Astrocyte of the spinal cord (primary cell): ENCODE data around the gene WDR12.
A peak's percentile ranks its signal among the peaks of the same experiment; 100 is the strongest.
"Not testable (repeated sequence)": the region's sequence is repeated elsewhere in the genome, so short reads cannot be mapped to it uniquely, and the experiment has no call there.

Experiments
- DNase-seq: peaks from one replicate; pipeline ENCODE4 v3.0.0; 2011; ENCODE audit warnings: low read depth, low spot score
- H3K4me3 ChIP-seq: 2 replicates; pipeline ENCODE4 v1.5.1; 2011; ENCODE audit warnings: low read depth, mild to moderate bottlenecking, low read length, moderate library complexity
- CTCF ChIP-seq: IDR thresholded peaks from 2 replicates; pipeline ENCODE4 v1.5.1; 2012; ENCODE audit warnings: low read depth, mild to moderate bottlenecking, low read length, inconsistent platforms
- in situ Hi-C: cut with HindIII; loops from 2 replicates; pipeline ENCODE4 v1.10.0; 2017; ENCODE audit warnings: low sequenced_read_pairs

WDR12 gene

DNA sequence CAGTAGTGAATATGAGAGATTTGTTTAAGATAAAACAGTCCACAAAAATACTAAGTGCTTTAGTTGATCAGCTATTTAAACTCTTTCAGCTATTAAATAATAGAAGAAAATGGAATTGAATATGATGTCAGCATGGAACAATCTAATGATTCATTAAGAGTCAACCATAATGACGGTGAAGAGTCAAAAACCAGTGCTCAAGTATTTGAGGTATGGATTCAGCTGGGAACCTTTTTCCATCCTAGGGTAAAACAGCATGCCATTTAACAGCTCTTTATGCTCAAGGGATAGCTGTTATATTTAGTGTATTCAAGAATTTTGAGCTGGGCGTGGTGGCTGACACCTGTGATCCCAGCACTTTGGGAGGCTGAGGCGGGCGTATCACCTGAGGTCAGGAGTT, 30.3 kb upstream of the WDR12 start:
- H3K4me3 ChIP-seq: no peak overlapping the region
- TF ChIP-seq CTCF: no peak
- in situ Hi-C loops: no loop called here
- peak; percentile 37 for DNase-seq

DNA sequence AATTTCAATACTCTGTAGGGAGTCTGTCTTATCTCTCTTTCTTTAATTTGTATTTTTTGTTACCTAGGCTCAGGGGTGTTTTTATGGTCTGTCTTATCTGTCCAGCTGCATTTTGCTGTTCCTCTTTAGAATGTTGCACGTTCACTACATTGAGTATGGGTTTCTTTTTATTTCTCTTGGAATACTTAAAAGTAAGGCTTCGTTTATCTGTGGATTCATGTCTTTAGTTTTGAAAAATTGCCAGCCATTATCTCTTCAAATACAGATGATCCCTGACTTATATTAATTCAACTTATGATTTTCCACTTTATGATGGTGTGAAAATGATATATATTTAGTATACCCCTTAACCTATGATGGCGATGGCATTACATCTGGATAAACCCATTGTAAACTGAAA, 27.5 kb upstream of the WDR12 start:
- H3K4me3 ChIP-seq: no peak overlapping the region
- TF ChIP-seq CTCF: no peak
- DNase-seq: no peak
- in situ Hi-C loops: no loop called here

GRCh38 chr2:202934456-202934855, 23.0 kb upstream of the WDR12 start:
- H3K4me3 ChIP-seq: no peak overlapping the region
- TF ChIP-seq CTCF: no peak
- in situ Hi-C loops: no loop called here
- DNase-seq: no peak

DNA sequence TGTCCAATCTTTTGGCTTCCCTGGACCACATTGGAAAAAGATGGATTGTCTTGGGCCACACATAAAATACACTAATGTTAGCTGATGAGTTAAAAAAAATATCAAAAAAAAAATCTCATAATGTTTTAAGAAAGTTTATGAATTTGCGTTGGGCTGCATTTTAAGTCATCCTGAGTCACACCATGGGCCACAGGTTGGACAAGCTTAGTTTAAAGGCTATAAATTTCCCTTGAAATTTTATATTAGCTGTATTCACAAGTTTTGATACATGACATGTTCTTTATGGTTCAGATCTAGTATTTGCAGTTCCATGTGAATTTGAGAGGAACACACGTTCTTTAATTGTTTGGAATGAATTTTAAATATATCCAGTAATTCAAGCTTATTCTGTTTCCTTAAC, 22.5 kb upstream of the WDR12 start:
- no peak for DNase-seq
- in situ Hi-C loops: no loop called here
- H3K4me3 ChIP-seq: no peak overlapping the region
- no peak for TF ChIP-seq CTCF

DNA sequence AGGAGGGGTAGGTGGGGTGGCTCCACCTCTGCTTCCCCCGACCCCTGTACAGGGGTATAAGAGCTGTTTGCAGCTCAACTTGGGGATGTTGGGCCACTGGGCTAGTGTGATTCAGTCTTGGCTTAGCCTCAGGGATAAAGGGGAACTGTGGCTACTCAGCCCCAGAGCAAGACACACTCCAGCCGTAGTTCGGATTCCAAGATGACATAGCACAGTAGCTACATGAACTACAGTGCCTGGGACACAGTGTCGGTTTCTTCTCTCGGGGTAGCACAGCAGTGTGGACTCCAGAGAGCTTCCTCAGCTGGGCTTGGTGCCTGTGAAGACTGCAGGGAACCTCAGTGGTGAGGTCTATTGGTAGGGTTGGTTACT, 21.7 kb upstream of the WDR12 start:
- no peak overlapping the region for H3K4me3 ChIP-seq
- no peak for DNase-seq
- in situ Hi-C loops: no loop called here
- no peak for TF ChIP-seq CTCF

- in situ Hi-C loops: no loop called here
- H3K4me3 ChIP-seq: no peak overlapping the region
- no peak for TF ChIP-seq CTCF
- peak; percentile 29 for DNase-seq
Observed at GRCh38 chr2:202932425-202933138, 21.1 kb upstream of the WDR12 start.

DNA sequence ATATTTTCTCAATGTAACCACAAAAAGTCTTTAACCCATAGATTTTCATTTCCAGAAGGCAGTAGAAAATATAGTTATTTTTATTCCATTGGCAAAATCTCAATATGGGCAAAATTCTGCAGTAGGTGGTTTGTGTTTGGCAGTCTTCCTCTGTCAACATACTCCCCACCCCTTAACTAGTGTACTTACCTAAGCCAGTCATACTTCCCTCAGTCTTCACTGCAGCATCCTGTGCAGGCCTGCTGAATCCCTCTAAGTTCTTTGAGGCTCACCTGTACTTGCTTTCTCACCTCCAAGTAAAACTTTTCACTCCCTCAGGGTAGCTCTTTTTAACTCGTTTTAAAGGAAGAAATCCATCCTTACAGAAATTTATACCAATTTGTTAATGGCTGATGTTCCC, 7.4 kb upstream of the WDR12 start:
- in situ Hi-C loops: no loop called here

DNA sequence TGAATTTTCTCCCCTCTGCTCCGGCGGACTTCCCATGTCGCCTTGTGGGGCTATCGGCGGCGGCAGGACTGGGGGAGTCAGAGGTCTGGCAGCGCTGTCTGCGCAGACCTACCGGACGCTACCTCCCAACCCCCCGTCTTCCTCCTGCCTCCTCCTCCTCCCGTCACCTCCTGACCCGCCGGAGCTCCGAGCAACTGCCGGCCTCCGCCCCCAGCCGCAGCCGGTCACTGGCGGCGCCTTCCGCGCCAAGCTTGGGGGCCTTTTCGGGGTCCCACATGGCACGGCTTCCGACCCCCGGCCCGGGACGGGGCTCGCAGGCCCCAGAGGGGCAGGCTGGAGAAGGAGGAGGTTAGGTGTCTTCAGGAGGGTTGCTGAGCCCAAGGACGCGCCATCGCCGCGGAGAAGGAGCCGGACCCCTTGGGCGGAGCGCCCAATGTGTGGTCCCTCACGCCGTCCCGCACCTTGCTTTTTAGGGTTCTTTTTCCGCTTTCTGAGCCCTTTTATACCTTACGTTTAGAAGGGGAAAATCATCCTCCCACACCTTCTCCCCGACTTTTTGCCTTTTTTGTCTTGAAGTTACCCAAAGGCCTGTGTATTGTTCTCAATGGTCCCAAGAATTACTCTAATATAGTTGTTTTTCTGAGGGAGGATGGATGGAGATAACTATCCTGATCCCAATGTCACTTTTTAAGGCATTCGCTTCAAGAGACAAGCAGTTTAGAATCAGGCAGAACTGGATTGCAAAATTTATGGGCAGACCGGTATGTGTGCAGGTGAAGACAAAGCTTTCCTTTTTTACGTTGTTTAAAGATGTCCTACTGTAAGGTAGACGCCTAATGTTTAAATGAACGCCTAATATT, 1.1 kb upstream of the WDR12 start:
- in situ Hi-C loops: not testable (repeated sequence)
- DNase-seq: peak; percentile 13
- H3K4me3 ChIP-seq: peak overlapping the region; percentile 90

More for the DNA sequence above, 7.4 kb upstream of the WDR12 start:
- DNase-seq: no peak
- no peak overlapping the region for H3K4me3 ChIP-seq
- no peak for TF ChIP-seq CTCF
